Stimulated activated CD8-positive, alpha-beta memory T cell treated with anti-CD3 and anti-CD28 coated beads, Interleukin-4, amount 100 ng/mL, for 24 hours (primary cell): Measurements from ENCODE around the gene U2AF1.
"Not testable (repeated sequence)": the region's sequence is repeated elsewhere in the genome, so short reads cannot be mapped to it uniquely, and the experiment has no call there.

Experiments
- DNase-seq: peaks from one replicate; pipeline ENCODE4 v3.0.0-alpha.2; 2020; ENCODE audit warnings: low read depth

U2AF1 gene, protein sequence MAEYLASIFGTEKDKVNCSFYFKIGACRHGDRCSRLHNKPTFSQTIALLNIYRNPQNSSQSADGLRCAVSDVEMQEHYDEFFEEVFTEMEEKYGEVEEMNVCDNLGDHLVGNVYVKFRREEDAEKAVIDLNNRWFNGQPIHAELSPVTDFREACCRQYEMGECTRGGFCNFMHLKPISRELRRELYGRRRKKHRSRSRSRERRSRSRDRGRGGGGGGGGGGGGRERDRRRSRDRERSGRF

DNA sequence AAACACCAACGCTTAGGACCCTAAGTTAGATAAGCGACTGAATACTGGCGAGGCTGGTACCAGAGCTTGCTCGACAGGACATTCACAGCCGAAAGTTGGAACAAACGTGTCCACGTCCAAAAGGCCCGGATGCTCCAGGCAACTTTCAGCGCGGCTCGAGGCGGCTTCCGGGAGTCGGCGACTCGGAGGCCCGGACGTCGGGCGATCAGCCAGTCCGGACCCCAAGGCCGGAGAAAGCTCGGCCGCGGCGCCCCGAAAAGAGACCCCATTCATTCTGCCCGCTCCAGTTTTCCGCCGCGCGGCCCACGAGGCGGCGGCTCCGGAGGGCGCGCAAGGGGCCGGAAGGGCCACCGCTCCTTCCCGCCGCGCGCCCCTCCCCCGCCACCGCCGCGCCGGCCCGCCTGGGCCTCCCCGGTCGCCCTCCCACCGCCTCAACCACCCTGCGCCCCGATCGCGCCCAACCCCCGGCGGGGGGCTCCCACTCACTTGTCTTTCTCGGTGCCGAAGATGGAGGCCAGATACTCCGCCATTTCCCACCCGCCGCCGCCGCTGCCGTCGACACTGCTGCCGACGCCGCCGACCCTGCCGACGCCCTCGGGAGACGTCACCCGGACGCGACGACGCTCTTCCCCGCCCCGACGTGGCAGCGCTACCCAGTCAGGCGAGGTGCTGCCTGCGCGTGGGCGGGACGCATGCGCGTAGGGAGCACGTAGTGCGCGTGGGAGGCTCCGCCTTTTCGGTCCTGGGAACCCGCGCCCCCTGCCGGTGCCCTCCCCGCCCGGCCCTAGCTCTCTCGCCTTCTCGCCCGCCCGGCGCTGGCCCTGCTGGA lies at the start of gene U2AF1:
TSS of gene U2AF1 (minus strand) at position 606 of the 829 bp plus-strand sequence. CDS start at position 530, 76 bp downstream.
- DNase-seq: not testable (repeated sequence)

DNA sequence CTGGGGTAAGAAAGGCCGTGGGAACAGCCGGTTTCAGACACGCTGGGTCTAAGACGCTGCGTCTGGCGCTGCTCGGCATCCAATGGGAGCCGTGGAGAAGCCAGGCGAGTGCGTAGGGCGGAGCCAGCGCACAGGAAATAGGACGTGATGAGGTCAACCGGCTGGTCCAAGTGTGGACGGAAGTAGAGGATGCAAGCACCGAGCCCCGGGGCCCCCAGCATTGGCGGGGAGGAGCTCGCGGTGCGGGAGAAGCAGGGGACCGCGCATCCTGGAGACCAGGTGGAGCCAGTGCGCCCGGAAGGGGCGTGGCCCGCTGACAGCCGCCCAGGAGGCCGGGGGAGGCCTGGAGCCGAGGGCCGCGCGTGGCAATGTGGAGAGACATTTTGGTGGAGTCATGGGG lies 46.2 kb upstream of the U2AF1 start:
- DNase-seq: not testable (repeated sequence)

DNA sequence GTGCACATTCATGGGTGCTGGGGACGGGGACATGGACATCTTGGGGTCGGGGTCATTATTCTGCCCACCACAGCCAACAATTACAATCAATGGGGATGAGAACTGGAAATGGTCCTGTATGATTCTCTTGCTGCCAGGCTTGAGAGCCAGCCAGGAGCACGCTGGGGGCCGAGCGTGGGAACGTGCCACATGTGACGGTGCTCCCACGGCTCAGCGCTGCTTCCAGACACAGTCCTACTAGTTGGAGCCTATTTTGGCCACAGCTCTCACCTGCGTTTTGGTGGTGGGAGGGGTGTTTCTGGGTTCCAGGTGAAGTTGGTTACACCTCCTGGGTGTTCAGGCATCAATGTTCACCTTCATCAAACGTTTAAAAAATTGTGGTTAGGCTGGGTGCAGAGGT lies 42.0 kb upstream of the U2AF1 start:
- DNase-seq: not testable (repeated sequence)

DNA sequence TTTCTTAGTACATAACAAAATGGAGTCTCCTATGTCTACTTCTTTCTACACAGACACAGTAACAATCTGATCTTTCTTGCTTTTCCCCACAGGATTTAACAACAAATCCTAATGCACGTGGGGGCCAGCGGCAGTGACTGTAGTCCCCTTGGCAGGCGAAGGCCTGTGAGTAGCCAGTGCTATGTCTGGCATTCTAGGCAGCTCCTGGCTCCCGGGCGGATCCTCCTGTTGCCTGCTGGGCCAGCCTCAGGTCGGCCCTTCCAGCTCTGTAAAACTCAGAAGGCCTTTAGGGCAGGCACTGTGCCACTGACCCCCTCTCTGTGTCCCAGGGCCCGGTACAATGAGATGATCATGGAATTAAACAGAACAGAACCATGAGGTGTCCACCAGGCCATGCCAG lies 40.6 kb upstream of the U2AF1 start:
- not testable (repeated sequence) for DNase-seq

DNA sequence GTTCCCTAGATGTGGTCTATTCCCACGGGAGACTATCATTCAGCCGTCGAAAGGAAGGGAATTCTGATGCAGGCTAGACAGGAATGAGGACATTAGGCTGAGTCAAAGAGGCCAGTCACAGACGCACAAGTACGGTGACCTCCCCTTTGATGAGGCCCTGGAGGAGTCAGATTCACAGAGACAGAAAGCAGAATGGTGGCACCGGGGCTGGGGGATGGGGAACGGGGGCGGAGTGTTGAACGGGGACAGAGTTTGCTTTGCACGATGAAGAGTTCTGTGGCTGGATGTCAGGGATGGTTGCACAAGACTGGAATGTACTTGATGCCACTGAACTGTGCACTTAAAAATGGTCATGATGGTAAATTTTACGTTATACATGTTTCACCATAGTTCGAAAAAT lies 39.3 kb upstream of the U2AF1 start:
- DNase-seq: not testable (repeated sequence)

DNA sequence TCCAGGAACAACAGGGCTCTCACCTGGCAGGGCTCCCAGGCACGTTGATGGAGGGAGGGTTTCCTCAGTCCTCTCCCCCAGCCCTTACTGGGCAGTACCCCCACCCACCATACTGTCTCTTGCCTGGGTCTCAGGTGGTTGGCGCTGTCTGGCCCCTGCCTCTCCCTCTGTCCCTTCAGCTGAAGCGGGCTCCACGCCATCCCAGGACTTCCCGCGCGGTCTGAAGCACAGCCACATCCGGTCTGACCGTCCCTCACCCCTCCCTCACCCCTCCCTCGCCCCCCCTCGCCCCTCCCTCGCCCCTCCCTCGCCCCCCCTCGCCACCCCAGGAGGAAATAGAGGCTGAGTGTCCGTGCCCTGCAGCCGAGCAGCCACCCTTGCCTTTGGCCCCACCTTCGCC lies 34.0 kb upstream of the U2AF1 start:
- DNase-seq: not testable (repeated sequence)

DNA sequence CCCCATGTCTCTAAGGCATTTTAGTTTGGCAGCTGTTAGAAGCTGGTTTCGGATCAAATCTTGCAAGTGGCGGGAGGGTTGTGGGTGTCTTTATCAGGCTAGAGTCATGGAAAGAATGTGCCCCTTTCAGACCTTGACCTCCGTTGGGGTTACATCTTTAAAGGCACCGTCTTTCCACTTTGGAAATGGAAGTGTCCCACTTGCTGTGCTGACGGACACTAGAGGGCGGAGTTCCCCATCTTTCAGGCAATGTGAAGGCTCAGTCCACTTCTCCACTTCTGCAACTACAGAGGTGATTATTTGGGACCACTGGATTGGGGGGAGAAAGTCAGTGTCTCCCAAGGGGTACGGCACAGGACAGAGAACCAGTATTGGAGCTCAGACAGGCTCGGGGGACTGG lies 31.6 kb upstream of the U2AF1 start:
- not testable (repeated sequence) for DNase-seq

DNA sequence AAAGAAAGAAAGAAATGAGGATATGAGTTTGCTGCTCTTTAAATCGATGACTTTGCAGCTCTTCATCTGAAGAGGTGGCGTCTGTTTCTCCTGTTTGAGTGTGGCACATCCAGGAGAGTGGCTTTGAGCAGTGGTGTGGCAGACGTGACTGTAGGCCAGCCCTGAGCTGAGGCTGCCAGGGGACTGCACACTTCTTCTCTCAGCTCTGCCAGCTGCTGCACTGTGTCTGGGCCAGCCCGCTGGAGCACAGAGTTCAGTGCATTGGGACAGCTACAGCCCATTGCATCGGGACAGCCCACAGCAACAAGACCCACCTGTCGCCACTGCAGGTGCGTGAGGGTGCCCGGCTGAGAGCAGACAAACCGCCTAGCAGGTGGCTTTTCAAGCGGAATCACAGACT lies 27.1 kb upstream of the U2AF1 start:
- not testable (repeated sequence) for DNase-seq

DNA sequence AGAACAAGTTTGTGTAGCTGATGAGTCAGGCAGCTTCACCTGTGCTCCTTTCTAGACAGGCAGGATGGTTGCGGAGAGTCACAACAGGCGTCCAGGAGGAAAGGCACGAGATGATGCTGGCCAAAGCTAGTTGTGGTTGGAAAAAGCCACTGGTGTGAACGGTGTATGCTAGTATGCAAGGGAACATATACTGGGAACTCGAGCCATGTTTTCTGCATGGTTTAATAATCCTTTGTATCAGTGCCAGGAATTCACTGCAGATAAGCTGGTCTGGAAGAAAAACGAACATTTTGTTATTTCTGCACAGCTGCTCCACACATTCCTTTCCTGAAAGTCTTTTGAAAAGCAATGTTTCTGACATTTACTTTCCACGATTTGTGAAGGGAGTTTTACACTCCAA lies 22.7 kb upstream of the U2AF1 start:
- not testable (repeated sequence) for DNase-seq

DNA sequence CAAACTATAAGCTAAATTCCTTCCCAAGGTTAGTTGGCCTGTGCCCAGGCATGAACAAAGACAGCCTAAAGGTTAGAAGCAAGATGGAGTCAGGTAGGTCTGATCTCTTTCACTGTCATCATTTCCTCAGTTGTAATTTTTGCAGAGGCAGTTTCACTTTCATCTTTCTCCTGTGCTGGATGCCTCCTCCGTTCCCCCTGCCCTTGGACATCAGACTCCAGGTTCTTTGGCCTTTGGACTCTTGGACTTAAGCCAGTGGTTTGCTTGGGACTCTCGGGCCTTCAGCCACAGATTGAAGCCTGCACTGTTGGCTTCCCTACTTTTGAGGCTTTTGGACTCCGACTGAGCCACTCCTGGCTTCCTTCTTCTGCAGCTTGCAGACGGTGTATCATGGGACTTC lies 8.6 kb upstream of the U2AF1 start:
- DNase-seq: not testable (repeated sequence)

DNA sequence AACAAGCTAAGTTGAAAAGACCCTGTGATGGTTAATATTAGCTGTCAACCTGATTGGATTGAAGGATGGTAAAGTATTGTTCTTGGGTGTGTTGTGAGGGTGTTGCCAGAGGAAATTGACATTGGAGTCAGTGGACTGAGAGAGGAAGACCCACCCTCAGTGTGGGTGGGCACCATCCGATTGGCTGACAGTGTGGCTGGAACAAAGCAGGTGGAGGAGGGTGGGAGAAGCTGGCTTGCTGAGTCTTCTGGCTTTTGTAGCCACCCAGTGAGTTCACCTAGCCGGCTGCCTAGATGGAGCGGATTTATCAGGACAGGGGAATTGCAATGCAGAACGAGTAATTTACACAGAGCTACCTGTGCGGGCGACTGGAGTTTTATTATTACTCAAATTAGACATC lies 7.1 kb upstream of the U2AF1 start:
- DNase-seq: not testable (repeated sequence)

DNA sequence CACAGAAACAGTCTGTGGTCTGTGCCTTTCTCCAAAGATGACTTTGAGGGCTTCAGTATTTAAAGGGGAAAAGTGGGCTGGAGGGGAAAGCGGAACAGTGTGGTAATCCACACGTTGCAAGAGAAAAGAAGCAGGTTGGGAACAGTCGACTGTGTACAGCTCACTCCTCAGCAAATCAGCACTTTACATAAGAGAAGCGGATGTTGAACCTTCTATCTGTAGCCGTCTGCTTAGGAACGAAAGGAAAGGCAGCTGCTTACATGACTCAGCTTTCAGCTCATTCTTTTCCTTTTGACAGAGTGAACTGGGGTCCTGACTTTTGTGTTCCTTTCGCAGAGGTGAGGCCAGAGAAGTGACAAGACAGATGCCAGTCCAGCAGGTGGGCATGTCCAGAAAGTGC lies 1.6 kb upstream of the U2AF1 start:
- not testable (repeated sequence) for DNase-seq

DNA sequence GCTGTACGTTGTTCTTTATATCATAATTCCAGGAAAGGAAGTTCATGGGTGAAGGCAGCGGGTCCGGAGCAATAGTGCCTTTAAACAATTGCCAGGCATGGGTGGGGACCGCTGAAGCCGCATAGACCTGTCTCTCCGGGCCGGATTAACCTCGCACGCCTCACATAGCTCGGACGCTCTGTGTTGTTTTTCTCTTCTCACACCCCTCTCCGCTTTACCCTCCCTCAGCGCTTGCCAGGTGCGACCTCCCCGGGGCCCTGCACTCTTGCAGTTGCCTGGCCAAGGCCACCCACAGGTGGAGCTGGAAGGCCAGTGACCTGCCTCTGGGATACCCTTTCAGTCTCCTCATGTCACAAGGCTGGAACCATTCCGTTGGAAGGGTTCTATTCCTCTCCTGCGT lies 807 bp upstream of the U2AF1 start:
- not testable (repeated sequence) for DNase-seq

DNA sequence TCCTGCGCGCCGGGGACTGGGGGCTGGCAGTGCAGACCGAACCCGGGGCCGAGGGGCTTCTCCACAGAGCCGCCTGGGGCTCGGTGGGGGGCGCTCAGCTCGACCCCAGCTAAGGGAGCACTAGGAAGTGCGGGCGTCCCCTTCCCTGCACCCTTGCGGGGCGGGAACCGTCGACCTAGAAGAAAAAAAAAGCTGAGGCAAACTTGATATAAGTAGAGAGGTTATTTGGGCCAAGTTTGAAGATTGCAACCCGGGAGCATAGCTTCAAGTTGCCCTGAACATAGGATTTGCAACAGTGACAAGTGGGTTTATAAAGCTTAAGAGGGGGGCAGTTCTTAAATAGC lies 396 bp upstream of the U2AF1 start:
- DNase-seq: not testable (repeated sequence)

DNA sequence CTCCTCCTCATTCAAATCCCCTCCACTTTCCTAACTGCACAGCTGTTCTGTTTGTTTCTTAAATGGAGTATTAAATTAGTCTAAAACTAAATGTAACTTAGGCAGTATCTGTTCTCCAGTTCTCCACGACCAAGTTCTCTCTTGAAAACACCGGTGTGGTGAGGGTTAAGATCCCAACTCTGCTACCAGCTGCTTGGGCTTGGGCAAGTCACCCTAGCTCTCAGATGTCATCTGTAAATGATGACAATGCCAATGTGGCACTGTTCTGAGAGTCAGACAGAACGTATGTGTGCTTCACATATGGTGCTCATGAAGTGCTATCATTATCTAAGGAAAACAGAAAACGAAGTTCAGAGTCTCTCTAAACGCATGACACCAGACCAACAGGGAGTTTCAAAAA lies 2.7 kb downstream of the U2AF1 start:
- not testable (repeated sequence) for DNase-seq

DNA sequence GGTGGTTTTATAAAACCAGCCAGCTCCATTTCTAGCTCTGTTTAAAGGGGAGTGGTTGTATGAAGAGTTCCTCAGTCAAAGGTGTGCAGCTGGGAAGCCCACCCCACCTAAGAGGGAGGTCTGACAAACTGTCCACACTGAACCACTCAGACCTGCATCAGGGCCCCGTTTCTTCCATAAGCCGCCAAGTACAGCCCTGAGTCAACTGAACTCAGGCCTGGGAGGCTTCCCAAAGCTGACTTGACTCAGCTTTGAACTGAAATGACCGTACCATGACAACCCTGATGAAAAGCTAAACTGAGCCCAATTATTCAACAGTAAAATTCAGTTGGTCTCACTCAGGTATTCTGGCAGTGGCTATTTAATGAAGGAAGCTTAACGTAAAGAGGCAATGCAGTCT lies 5.1 kb downstream of the U2AF1 start:
- not testable (repeated sequence) for DNase-seq

DNA sequence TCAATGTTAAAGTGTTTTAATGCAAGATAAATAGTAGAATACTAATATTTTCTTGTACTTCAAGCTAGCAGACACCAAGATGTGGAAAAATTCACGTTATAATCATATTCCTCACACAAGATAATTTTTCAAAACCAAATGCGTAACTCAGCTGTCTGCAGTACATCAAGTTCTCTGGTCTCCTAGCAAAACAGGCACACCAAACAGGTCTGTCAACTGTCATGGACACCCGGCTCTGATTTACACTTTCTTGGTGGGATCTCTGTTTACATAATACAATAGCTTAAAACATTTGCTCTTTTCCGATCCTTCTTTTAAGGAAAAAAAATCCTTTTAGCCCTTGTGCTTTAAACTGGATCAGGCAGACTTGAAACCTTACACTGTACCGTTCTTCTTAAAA lies 5.7 kb downstream of the U2AF1 start:
- not testable (repeated sequence) for DNase-seq

DNA sequence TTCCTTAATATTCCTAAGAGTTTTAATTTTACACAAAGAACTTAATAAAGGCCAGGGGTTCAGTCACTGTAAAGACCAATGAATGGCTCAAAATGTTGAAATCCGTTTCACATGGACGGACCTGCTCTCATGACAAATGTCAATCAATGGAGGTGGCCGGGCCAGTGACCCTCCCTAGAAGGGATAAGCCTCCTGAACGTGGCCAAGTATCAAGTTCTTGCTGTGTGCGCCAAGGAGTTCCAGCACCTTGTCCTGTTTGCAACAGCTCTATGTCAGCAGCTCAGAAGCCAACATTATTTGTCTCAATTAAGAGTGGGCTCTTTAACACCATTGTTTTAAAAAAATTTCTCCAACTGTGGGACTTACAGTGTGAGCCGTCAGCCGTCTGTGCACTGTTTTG lies 6.4 kb downstream of the U2AF1 start:
- DNase-seq: not testable (repeated sequence)

DNA sequence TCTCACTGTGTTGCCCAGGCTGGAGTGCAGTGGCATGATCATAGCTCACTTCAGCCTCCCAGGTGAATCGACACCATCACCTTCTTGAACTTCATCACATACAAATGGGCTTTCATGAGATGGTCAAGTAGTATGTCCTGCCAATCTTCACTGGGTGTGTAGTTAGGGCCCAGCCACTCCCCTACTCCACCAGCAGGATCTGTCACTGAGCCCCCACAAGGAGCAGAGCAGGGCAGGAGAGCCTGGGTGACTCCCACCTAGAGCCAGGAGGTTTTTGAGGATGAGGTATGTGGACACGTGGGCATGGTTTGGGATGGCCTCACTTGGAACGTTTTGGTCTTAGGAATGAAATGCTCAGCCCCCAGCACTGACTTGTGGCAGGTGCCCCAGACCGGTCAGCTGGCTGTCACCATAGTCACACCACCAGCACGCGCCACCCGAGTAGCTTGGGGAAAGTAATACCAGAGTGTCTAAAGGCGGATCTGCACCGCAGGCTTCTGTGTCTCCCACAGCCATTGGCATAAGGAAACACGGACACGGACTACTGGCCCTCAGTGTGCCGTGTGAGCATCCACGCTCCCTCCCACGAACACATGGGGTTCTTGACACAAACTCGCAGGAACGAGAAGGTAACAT lies 15.3 kb downstream of the U2AF1 start:
- not testable (repeated sequence) for DNase-seq

DNA sequence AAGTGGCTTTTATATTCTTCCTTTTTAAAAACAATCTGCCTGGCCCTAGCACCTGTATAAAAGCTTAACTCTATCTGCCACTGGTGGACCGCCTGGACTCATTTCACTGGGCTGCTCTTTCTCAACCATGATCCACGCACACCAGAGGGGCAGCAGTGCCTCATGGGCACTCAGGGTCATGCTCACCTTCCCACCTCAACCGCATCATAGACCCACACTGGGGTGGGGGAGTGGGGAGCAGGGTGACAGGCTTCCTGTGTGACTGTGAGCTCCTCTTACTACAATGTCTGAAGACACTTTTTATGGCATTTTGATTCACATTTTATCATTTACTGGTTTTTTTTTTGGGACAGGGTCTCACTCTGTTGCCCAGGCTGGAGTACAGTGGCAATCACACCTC lies 16.4 kb downstream of the U2AF1 start:
- not testable (repeated sequence) for DNase-seq

DNA sequence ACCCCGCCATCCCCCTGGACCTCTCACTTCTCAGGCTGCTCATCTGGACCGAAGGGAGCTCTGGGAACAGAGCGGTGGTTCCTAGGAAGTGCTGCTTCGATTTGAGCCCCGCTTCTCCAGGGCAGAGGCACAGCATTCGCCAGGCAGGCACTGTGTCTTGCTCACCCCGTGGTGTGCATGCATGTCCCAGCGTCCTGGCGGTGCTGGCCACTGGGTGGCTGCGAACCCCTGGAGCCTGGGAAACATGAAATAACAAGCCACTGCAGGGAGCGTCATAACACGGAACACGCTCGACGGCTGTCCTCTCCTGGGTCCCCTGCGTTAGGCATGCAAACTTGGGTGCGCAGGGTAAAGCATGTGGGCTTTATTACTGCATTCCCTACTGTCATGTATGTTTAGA lies 17.9 kb downstream of the U2AF1 start:
- not testable (repeated sequence) for DNase-seq

DNA sequence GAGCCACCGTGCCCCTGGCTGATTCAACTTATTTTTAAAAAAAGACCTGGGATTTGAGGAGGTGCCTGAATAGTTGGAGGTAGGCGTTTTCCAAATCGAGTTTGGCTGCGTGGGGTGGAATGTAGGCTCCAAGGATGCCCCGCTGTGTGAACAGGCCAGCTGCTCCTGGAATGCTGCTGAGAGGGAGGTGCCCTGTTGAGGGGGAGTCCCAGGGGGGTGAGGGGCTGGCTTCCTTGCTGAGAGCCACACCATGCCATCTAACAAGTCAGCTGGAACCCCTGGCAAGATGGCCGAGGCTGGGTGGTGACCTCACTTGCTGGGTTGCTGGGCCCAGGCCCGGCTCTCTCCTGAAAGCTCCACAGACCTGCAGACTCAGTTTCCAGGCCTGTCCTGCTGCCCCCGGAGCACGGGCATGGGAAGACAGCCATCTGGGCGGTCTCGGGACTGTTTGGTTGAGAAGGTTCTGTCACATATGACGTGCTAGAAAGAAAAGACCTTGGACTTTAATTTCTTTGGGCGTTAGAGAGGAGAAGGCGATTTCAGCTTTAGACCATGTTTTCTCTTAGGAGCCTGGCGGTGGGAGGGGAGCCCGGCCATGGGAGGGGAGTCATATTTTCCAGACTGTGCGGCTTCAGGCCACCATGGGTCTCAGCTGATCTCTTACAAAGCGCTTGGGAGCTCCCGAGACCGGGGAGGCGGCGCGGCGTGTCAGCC lies 24.6 kb downstream of the U2AF1 start:
- not testable (repeated sequence) for DNase-seq
